SK-N-SH (cell line): Measurements from ENCODE around the gene CD93.

Source experiments
- EP300 ChIP-seq, 2 experiments: IDR thresholded peaks; 2 replicates each; pipeline versions ENCODE4 v1.4.0 to v1.6.1; 2012; ENCODE audit warnings: borderline replicate concordance in 1 of 2, low read depth in 1 of 2, low read length in 1 of 2
- FOXM1 ChIP-seq: IDR thresholded peaks from 2 replicates; pipeline ENCODE4 v1.4.0; 2012; ENCODE audit warnings: low read depth, mild to moderate bottlenecking
- MXI1 ChIP-seq: IDR thresholded peaks from 2 replicates; pipeline ENCODE4 v1.6.1; 2012; ENCODE audit warnings: mild to moderate bottlenecking, low read depth, low read length, improper control_type of control experiment
- NFIC ChIP-seq: IDR thresholded peaks from 2 replicates; pipeline ENCODE4 v1.4.0; 2012; ENCODE audit warnings: borderline replicate concordance
- POLR2AphosphoS5 ChIP-seq: IDR thresholded peaks from 2 replicates; pipeline ENCODE4 v1.6.1; 2012; ENCODE audit warnings: low read depth, low read length
- SIN3A ChIP-seq: IDR thresholded peaks from 2 replicates; pipeline ENCODE4 v1.6.1; 2012; ENCODE audit warnings: low read depth, mild to moderate bottlenecking, low read length, moderate library complexity, borderline replicate concordance
- SMC3 ChIP-seq: IDR thresholded peaks from 2 replicates; pipeline ENCODE4 v1.6.1; 2012; ENCODE audit warnings: low read depth, low read length, improper control_type of control experiment
- TAF1 ChIP-seq: IDR thresholded peaks from 2 replicates; pipeline ENCODE4 v1.6.1; 2012; ENCODE audit warnings: low read depth, mild to moderate bottlenecking, low read length, moderate library complexity, borderline replicate concordance
- YY1 ChIP-seq: IDR thresholded peaks from 2 replicates; pipeline ENCODE4 v1.4.0; 2012; ENCODE audit warnings: low read depth, mild to moderate bottlenecking
- TF ChIP-seq, protein P1 (sequence below): fragments of 200-600 bp; sonication (generic); IDR thresholded peaks from 2 replicates; pipeline ENCODE4 v1.6.1; 2017; ENCODE audit warnings: antibody characterized with exemption, mild to moderate bottlenecking, moderate library complexity
- TF ChIP-seq, protein P2 (sequence below): IDR thresholded peaks from 2 replicates; pipeline ENCODE4 v1.4.0; 2012; ENCODE audit warnings: low read depth

DNA sequence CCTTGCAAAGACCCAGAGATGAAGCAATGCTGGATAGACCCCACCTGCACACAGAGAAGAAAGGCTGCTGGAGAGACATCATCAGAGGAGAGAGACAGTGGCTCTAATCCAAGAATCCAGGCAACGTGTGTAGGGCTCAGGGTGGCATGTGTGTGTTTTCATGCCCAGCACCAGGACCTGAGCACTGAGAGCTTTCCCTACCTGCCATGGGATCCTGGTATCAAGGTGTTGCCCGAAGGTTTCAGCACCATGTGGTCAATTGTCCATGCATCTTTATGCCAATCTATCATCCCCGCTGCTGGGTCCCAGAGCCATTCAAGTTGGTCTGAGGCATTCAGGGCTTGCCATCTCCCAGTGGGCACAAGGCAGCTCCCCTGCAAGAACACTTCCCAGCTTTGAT, 7.5 kb upstream of the CD93 start:
- TF ChIP-seq, protein P1, sequence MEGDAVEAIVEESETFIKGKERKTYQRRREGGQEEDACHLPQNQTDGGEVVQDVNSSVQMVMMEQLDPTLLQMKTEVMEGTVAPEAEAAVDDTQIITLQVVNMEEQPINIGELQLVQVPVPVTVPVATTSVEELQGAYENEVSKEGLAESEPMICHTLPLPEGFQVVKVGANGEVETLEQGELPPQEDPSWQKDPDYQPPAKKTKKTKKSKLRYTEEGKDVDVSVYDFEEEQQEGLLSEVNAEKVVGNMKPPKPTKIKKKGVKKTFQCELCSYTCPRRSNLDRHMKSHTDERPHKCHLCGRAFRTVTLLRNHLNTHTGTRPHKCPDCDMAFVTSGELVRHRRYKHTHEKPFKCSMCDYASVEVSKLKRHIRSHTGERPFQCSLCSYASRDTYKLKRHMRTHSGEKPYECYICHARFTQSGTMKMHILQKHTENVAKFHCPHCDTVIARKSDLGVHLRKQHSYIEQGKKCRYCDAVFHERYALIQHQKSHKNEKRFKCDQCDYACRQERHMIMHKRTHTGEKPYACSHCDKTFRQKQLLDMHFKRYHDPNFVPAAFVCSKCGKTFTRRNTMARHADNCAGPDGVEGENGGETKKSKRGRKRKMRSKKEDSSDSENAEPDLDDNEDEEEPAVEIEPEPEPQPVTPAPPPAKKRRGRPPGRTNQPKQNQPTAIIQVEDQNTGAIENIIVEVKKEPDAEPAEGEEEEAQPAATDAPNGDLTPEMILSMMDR = no peak
- TF ChIP-seq TAF1 = no peak
- no peak for TF ChIP-seq POLR2AphosphoS5
- TF ChIP-seq FOXM1 = no peak
- no peak for TF ChIP-seq SMC3
- no peak for TF ChIP-seq NFIC
- TF ChIP-seq MXI1 = no peak
- TF ChIP-seq, protein P2, sequence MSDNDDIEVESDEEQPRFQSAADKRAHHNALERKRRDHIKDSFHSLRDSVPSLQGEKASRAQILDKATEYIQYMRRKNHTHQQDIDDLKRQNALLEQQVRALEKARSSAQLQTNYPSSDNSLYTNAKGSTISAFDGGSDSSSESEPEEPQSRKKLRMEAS = no peak
- TF ChIP-seq EP300 (IDR thresholded peaks at IDR 0.05; ENCODE audit: borderline replicate concordance in 1 of 2, low read depth in 1 of 2, low read length in 1 of 2) = no peak
- TF ChIP-seq YY1 = no peak
- no peak for TF ChIP-seq SIN3A
